GM21576 (cell line): ENCODE data around the gene TWIST2.

Experiments
- ATAC-seq: cut with Tn5 transposase; IDR thresholded peaks from one replicate; pipeline ENCODE4 v1.9.1; 2021; ENCODE audit warnings: mild to moderate bottlenecking, moderate library complexity; ENCODE audit not compliant: unreplicated experiment

TWIST2 gene

DNA sequence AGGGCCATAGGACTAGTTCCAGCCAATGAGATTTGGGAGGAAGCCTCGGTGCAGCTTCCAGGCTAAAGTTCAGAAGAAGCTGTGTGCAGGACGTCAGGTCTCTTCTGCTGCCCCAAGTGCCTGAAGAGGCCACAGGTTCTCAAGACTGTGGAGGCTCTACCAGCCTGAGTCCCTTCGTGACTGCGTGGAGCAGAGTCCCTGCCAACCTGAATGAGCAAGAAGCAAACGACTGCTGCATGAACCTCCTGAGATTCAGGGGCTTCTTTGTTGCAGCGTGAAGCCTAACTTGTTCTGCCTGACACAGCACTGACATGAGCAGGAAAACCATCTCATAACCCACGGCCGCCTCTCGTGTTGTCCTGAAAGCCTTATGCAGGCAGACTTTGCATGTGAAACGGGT, 39.7 kb downstream of the TWIST2 start:
- ATAC-seq = no peak

- ATAC-seq = no peak
These were observed 40.9 kb downstream of the TWIST2 start for GRCh38 chr2:238888781-238889180.

- ATAC-seq = no peak
These were observed 42.2 kb downstream of the TWIST2 start for GRCh38 chr2:238890131-238890530.

DNA sequence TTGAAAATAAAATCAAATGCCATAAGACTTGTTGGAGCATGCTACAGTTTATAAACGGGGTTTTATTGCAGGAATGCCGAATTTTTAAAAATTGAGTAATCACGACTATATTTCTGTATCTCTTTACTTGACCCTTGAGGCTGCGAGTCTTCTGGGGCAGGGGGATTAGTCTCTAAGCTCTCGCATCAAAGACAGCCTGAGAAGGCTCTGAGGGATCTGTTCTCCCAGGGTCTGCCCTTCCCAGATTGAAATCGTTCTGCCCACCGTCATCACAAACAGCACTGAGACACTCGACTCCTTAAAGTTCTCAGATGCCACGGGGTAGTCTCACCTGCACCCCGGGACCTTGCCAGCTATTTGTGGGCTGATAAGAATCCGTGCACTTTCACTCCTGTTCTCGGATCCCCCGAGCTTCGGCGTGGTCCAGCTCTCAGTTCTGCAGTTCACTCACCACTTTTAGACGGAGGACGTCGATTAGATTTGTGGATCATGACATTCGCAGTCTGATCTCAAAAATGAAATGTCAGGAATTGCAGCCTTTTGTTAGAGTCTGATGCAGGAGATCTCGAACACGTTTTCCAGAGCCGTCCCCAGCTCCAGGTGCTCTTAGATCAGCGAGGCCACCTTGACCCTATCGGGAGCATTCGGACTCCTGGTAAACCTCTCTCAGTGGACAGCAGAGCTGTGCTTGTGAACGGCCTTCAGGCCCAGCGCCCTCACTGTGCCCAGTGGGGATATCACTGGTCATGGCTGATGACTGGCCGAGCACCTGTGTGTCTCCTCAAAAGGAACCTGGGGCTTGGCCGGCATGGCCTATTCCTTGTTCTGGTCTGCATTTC, 43.0 kb downstream of the TWIST2 start:
- no peak for ATAC-seq

DNA sequence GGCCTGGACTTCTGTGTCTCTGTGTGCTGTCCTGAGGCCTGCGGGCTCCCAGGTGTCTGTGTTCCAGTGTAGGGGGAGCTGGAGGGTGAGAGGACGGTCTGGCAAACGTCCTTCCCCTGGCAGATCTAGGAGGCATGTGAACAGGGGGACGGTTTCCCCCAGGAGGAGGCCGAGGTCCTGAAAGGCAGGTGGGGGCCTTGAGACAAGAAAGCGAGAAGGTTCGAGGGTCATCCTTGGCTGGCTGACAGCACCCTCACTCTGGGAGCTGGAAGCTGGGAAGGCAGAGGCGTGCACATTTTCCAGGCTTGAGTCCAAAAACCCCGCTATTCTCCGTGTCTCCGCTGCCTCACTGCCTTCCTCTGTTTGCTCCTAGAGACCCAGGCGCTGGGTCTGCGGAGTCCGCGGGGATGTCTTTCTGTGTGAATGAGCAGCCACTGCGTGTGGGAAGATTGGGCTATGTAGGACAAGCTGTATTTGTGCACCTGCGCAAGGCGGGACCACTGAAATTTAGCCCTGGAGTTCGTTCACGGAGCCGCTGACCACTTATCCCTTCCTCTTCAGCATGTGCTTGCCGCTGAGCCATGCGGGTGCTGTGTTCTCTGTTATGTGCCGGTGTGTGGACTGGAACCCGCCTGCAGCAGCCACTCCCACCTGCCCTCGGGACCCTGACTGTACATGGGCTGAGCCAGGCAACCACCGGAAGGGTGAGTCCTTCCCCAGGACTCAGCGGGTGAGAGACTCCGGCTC, 43.7 kb downstream of the TWIST2 start:
- no peak for ATAC-seq

DNA sequence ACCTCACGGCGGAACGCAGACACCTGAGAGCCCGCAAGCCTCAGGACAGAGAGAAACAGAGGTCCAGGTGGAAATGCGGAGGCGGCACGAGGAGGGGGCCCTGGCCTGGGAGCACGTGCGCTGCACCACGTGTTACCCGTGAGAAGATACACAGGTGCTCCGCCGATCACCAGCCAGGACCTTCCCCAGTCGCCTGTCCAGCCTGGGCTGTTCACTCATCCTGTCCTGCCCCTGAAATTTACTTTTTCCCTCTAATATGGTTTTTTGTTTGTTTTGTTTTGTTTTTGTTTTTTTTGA, 44.3 kb downstream of the TWIST2 start:
- no peak for ATAC-seq

DNA sequence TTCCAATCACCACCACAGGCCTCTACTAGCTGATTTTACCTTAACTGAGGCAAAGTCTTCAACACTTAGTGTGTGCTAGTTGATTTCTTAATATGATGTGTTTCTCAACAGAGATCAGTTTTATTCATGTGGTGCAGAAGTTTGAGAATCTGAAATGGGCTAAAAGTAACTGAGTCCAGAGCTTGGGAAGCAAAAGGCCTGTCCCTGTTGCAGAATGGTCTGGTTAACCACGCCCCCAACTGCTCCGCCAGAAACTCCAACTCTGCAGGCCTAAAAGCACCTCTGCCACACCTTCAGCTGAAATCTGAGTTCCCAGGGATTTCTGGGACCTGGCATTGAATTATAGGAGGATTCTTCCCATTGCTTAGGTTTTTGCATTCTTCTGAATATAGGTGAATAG, 44.9 kb downstream of the TWIST2 start:
- ATAC-seq = no peak

GRCh38 chr2:238893349-238894000, 45.6 kb downstream of the TWIST2 start:
- ATAC-seq = no peak

GRCh38 chr2:238894226-238894949, 46.5 kb downstream of the TWIST2 start:
- ATAC-seq = no peak

DNA sequence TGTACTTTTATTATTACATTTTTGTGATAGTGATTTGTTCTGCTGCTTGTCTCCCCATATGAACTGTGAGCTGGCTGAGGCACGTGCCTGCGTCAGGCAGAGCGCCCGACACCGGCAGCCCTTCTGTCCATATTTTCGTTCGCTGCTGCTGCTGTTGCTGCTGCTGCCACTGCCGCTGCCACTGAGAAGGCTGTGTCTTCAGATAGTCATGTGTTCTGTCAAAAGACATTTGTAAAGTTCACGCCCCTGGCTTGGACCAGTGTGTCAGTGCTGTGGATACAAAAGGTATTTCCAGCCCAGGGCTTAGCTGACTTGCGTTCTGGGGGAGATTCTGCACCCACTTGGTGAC, 47.0 kb downstream of the TWIST2 start:
- ATAC-seq = no peak

- ATAC-seq = no peak
These were observed 47.5 kb downstream of the TWIST2 start for GRCh38 chr2:238895361-238895882.

GRCh38 chr2:238895891-238896600, 48.2 kb downstream of the TWIST2 start:
- ATAC-seq = no peak

DNA sequence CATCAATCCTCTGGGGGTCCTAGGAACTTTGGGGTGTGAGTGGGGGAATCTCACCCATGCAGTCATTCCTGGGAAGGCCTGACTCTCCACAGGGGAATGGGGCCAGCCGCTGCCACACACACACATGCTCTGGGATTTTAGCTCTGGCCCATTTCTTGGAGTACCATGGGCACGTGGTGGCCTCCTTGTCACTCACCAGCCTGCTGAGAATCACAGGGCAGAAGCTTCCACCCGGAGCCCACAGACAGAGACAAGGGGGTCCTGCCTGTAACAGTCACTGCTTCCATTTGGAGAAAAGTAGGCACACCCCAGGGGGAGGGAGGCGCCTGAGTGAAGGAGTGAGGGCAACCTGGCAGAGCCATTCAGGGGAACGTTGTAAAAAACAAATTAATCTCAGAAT, 48.8 kb downstream of the TWIST2 start:
- no peak for ATAC-seq

GRCh38 chr2:238897122-238897880, 49.4 kb downstream of the TWIST2 start:
- no peak for ATAC-seq

GRCh38 chr2:238897911-238898311, 50.0 kb downstream of the TWIST2 start:
- no peak for ATAC-seq

- no peak for ATAC-seq
These were observed 50.8 kb downstream of the TWIST2 start for GRCh38 chr2:238898534-238899281.

GRCh38 chr2:238899386-238899785, 51.5 kb downstream of the TWIST2 start:
- ATAC-seq = no peak

DNA sequence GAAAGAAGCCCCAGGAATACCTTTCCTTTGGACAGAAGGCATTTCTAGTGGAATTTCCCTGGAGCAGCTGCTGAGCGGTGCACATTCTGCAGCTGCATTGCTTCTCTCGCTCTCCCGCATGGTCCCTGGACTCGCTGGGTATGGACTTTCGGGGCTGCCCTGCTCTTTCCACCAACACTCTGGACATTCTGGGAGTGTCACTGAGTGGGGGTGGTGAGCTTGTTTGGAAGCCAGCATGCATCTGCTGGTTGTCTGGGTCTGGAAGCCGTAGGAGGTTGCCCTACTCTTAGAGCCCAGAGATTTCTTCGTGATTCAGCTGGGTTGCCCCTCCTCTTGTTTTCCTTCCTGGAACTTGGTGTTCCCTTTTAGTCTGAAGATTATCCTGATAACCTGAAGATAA, 52.6 kb downstream of the TWIST2 start:
- no peak for ATAC-seq

DNA sequence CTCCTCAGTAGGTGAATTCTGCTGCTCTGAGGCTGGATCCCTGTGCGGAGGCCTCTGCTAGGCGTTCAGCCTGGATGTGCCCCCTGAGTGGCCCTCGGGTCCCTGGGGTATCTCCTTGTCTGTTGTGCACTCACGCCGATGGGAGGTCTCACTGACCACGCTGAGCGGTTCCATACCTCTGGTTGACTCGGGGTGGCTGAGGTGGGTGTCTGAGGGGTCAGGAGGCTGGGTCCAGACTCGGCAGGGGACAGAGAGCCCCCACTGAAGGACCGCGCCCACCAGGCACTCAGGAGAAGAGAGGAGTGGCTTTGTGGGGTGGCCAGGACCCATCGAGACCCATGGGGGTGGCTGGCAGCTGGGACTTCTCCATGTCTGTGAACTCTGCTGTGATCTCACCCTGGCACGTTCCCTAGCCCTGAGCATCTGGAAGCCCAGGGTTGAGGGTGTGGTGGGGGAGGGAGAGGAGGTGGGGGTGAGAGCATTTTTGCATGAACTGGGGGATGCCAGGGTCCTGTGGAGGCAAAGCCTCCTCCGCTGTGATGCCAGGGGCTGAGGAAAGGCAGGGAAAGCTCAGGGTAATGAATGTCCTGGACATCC, 53.7 kb downstream of the TWIST2 start:
- no peak for ATAC-seq
